HEK293 (cell line): ENCODE results near the gene NDUFS8.

ENCODE experiments used
- KLF7 ChIP-seq: fragments of 450-650 bp; formaldehyde crosslinking; IDR thresholded peaks from 2 replicates; pipeline ENCODE4 v1.5.1; 2016; ENCODE audit warnings: missing biosample characterization, missing genetic modification characterization, borderline replicate concordance
- ZNF223 ChIP-seq: fragments of 450-650 bp; formaldehyde crosslinking; IDR thresholded peaks from 2 replicates; pipeline ENCODE4 v1.5.1; 2016; ENCODE audit warnings: missing biosample characterization, missing genetic modification characterization
- TF ChIP-seq, protein P1 (sequence below): fragments of 450-650 bp; formaldehyde crosslinking; IDR thresholded peaks from 2 replicates; pipeline ENCODE4 v1.5.1; 2016; ENCODE audit warnings: missing biosample characterization, missing genetic modification characterization
- TF ChIP-seq, protein P2 (sequence below): fragments of 450-650 bp; formaldehyde crosslinking; IDR thresholded peaks from 2 replicates; pipeline ENCODE4 v1.5.1; 2016; ENCODE audit warnings: missing biosample characterization, missing genetic modification characterization

DNA sequence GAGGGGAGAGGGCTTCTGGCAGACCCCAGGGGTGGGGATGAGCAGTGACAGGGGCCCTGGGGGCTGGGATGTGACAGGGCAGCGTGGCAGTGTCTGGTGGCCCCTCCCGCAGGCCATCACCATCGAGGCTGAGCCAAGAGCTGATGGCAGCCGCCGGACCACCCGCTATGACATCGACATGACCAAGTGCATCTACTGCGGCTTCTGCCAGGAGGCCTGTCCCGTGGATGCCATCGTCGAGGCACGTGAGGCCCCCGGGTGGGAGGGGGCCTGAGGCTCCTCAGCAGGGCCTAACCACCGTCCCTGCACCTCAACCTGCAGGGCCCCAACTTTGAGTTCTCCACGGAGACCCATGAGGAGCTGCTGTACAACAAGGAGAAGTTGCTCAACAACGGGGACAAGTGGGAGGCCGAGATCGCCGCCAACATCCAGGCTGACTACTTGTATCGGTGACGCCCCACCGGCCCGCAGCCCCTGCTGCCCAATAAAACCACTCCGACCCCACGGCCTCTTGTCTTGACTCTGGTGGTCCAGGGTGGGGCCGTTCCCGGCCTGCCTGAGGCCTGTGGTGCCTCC is 5.7 kb downstream of the NDUFS8 start:
- TF ChIP-seq, protein P1, sequence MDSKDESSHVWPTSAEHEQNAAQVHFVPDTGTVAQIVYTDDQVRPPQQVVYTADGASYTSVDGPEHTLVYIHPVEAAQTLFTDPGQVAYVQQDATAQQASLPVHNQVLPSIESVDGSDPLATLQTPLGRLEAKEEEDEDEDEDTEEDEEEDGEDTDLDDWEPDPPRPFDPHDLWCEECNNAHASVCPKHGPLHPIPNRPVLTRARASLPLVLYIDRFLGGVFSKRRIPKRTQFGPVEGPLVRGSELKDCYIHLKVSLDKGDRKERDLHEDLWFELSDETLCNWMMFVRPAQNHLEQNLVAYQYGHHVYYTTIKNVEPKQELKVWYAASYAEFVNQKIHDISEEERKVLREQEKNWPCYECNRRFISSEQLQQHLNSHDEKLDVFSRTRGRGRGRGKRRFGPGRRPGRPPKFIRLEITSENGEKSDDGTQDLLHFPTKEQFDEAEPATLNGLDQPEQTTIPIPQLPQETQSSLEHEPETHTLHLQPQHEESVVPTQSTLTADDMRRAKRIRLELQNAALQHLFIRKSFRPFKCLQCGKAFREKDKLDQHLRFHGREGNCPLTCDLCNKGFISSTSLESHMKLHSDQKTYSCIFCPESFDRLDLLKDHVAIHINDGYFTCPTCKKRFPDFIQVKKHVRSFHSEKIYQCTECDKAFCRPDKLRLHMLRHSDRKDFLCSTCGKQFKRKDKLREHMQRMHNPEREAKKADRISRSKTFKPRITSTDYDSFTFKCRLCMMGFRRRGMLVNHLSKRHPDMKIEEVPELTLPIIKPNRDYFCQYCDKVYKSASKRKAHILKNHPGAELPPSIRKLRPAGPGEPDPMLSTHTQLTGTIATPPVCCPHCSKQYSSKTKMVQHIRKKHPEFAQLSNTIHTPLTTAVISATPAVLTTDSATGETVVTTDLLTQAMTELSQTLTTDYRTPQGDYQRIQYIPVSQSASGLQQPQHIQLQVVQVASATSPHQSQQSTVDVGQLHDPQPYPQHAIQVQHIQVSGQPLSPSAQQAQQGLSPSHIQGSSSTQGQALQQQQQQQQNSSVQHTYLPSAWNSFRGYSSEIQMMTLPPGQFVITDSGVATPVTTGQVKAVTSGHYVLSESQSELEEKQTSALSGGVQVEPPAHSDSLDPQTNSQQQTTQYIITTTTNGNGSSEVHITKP (tag by site-specific recombination): no peak
- no peak for TF ChIP-seq ZNF223
- TF ChIP-seq, protein P2, sequence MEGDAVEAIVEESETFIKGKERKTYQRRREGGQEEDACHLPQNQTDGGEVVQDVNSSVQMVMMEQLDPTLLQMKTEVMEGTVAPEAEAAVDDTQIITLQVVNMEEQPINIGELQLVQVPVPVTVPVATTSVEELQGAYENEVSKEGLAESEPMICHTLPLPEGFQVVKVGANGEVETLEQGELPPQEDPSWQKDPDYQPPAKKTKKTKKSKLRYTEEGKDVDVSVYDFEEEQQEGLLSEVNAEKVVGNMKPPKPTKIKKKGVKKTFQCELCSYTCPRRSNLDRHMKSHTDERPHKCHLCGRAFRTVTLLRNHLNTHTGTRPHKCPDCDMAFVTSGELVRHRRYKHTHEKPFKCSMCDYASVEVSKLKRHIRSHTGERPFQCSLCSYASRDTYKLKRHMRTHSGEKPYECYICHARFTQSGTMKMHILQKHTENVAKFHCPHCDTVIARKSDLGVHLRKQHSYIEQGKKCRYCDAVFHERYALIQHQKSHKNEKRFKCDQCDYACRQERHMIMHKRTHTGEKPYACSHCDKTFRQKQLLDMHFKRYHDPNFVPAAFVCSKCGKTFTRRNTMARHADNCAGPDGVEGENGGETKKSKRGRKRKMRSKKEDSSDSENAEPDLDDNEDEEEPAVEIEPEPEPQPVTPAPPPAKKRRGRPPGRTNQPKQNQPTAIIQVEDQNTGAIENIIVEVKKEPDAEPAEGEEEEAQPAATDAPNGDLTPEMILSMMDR (tag by site-specific recombination): no peak
- no peak for TF ChIP-seq KLF7
